Mucosa of descending colon (tissue), 3 donors: ENCODE results near the gene FAT2. TPM values are rescaled to one million over a fixed set of nuclear protein-coding genes. Genes with fewer than 3 reads are reported as not detected.

ENCODE experiments used
- ATAC-seq: fragments of 200-7000 bp; cut with Tn5 transposase; one replicate; pipeline ENCODE4 v1.9.1; 2020; ENCODE audit warnings: mild to moderate bottlenecking, moderate library complexity
- DNase-seq, 3 donors: peaks; one replicate each; pipeline ENCODE4 v3.0.0-alpha.2; 2020
- H3K36me3 ChIP-seq: fragments of 200-600 bp; one replicate; pipeline ENCODE4 v1.8.0; 2021; ENCODE audit warnings: low read depth, mild to moderate bottlenecking
- H3K4me1 ChIP-seq: fragments of 200-600 bp; one replicate; pipeline ENCODE4 v1.8.0; 2021; ENCODE audit warnings: low read depth, mild to moderate bottlenecking
- H3K4me3 ChIP-seq: fragments of 200-600 bp; one replicate; pipeline ENCODE4 v1.8.0; 2021; ENCODE audit warnings: mild to moderate bottlenecking
- H3K9me3 ChIP-seq: fragments of 200-600 bp; one replicate; pipeline ENCODE4 v1.8.0; 2021; ENCODE audit warnings: mild to moderate bottlenecking
- CTCF ChIP-seq: fragments of 200-600 bp; IDR thresholded peaks from one replicate; pipeline ENCODE4 v1.8.0; 2022; ENCODE audit warnings: antibody characterized with exemption, mild to moderate bottlenecking
- intact Hi-C, 2 donors: fragments of 100-400 bp; cut with DNase I in 1 of 2; cut with micrococcal nuclease in 1 of 2; formaldehyde crosslinking; loops; one replicate each; pipeline versions ENCODE4 v1.11.0 to v1.11.1; 2022; cut with DNase I, micrococcal nuclease
- total RNA-seq, 3 donors: library from RNA; stranded (reverse); fragmentation: NEBNext Ultra II Directional in 2 of 3; extraction: Animal tissue kit (Norgen Biotek cat#: 25700) in 2 of 3; gene quantifications; one replicate each; pipeline versions ENCODE4 v1.2.1 to v1.2.4, GENCODE V29; 2021 to 2023
- donor health status: DM: no; HTN: no; CAD: no; lungs with moderate emphysema.
- donor health status: DM: no; HTN: no; CAD: no.
- donor health status: DM: no; HTN: yes; CAD: no.

FAT2 gene
- total RNA-seq, 3 donors from 2014 or later: not detected

GRCh38 chr5:151562019-151562707 is 29.0 kb downstream of the FAT2 start:
- ATAC-seq: no peak
- no peak for TF ChIP-seq CTCF
- Histone ChIP-seq H3K9me3 (no peaks in the 10 kb centered on the region), H3K4me1 (no peaks in the 10 kb centered on the region), H3K4me3 (no peak overlapping the region), H3K36me3 (no peaks in the 10 kb centered on the region)
- DNase-seq: no peak
- intact Hi-C loops: no loop called here

GRCh38 chr5:151557951-151558350 is 33.2 kb downstream of the FAT2 start:
- Histone ChIP-seq H3K36me3 (no peaks in the 10 kb centered on the region), H3K4me1 (no peaks in the 10 kb centered on the region), H3K4me3 (no peak overlapping the region), H3K9me3 (no peaks in the 10 kb centered on the region)
- intact Hi-C loops: no loop called here
- no peak for TF ChIP-seq CTCF
- ATAC-seq (no peak), DNase-seq (no peak)

- no peak for ATAC-seq
- DNase-seq: no peak
Observed at GRCh38 chr5:151557466-151557865, 33.7 kb downstream of the FAT2 start.

GRCh38 chr5:151556806-151557205 is 34.3 kb downstream of the FAT2 start:
- DNase-seq (no peak), ATAC-seq (no peak)
- Histone ChIP-seq H3K36me3 (no peaks in the 10 kb centered on the region), H3K4me3 (no peak overlapping the region), H3K4me1 (no peaks in the 10 kb centered on the region), H3K9me3 (no peaks in the 10 kb centered on the region)
- no peak for TF ChIP-seq CTCF
- intact Hi-C loops: no loop called here

More at GRCh38 chr5:151557466-151557865, 33.7 kb downstream of the FAT2 start:
- H3K9me3 ChIP-seq: no peaks in the 10 kb centered on the region
- H3K4me1 ChIP-seq: no peaks in the 10 kb centered on the region
- TF ChIP-seq CTCF: no peak
- no peaks in the 10 kb centered on the region for H3K36me3 ChIP-seq
- intact Hi-C loops: no loop called here
- H3K4me3 ChIP-seq: no peak overlapping the region

- intact Hi-C loops: no loop called here
- DNase-seq (no peak), ATAC-seq (no peak)
- Histone ChIP-seq H3K4me1 (no peaks in the 10 kb centered on the region), H3K36me3 (no peaks in the 10 kb centered on the region), H3K9me3 (no peaks in the 10 kb centered on the region), H3K4me3 (no peak overlapping the region)
- no peak for TF ChIP-seq CTCF
Observed at GRCh38 chr5:151555760-151556576, 35.2 kb downstream of the FAT2 start.
